SK-N-SH treated with all-trans-retinoic acid at 6 μM for 48 hours (cell line): ENCODE measurements around the gene UNC5C.
A peak's percentile ranks its signal among the peaks of the same experiment; 100 is the strongest.

Experiments used
- ATAC-seq: fragments of 200-7000 bp; cut with Tn5 transposase; 3 replicates; pipeline ENCODE4 v1.9.1; 2020; ENCODE audit warnings: mild to moderate bottlenecking, moderate library complexity
- ARNTL ChIP-seq: fragments of 450-650 bp; formaldehyde crosslinking; IDR thresholded peaks from 2 replicates; pipeline ENCODE4 v1.5.0; 2020; ENCODE audit warnings: low read depth, mild to moderate bottlenecking, moderate library complexity, borderline replicate concordance
- BACH2 ChIP-seq: fragments of 250-450 bp; sonication (Bioruptor Pico); IDR thresholded peaks from 2 replicates; pipeline ENCODE4 v1.9.0; 2021; ENCODE audit warnings: mild to moderate bottlenecking, borderline replicate concordance
- CSDC2 ChIP-seq: fragments of 250-450 bp; sonication (Bioruptor Pico); IDR thresholded peaks from 2 replicates; pipeline ENCODE4 v1.5.0; 2020; ENCODE audit warnings: mild to moderate bottlenecking, moderate library complexity
- GLIS3 ChIP-seq: fragments of 250-450 bp; sonication (Bioruptor Pico); IDR thresholded peaks from 2 replicates; pipeline ENCODE4 v1.5.0; 2020; ENCODE audit warnings: mild to moderate bottlenecking, moderate library complexity
- ISL1 ChIP-seq: fragments of 250-450 bp; sonication (Bioruptor Pico); IDR thresholded peaks from 2 replicates; pipeline ENCODE4 v2.1.2; 2022; ENCODE audit warnings: mild to moderate bottlenecking, moderate library complexity
- OSR1 ChIP-seq: fragments of 250-450 bp; sonication (Bioruptor Pico); IDR thresholded peaks from 2 replicates; pipeline ENCODE4 v1.8.0; 2022; ENCODE audit warnings: moderate library complexity, mild to moderate bottlenecking, inconsistent platforms
- PPARA ChIP-seq: fragments of 250-450 bp; sonication (Bioruptor Pico); IDR thresholded peaks from 2 replicates; pipeline ENCODE4 v1.5.0; 2020; ENCODE audit warnings: mild to moderate bottlenecking, borderline replicate concordance
- SNAI2 ChIP-seq: fragments of 250-450 bp; sonication (Bioruptor Pico); IDR thresholded peaks from 2 replicates; pipeline ENCODE4 v1.5.0; 2020; ENCODE audit warnings: mild to moderate bottlenecking, moderate library complexity
- TCF4 ChIP-seq: fragments of 250-450 bp; sonication (Bioruptor Pico); IDR thresholded peaks from 2 replicates; pipeline ENCODE4 v1.8.0; 2021; ENCODE audit warnings: mild to moderate bottlenecking, moderate library complexity, borderline replicate concordance
- TOX ChIP-seq: fragments of 250-450 bp; sonication (Bioruptor Pico); IDR thresholded peaks from 2 replicates; pipeline ENCODE4 v1.8.0; 2021; ENCODE audit warnings: mild to moderate bottlenecking, moderate library complexity, borderline replicate concordance
- ZC3H10 ChIP-seq: fragments of 250-450 bp; sonication (Bioruptor Pico); IDR thresholded peaks from 2 replicates; pipeline ENCODE4 v1.5.1; 2021; ENCODE audit warnings: mild to moderate bottlenecking, moderate library complexity
- ZFP30 ChIP-seq: fragments of 450-650 bp; formaldehyde crosslinking; IDR thresholded peaks from 2 replicates; pipeline ENCODE4 v1.5.0; 2022; ENCODE audit warnings: mild to moderate bottlenecking, moderate library complexity
- ZNF565 ChIP-seq: fragments of 450-650 bp; formaldehyde crosslinking; conservative IDR thresholded peaks from 2 replicates; pipeline ENCODE4 v1.5.0; 2020; ENCODE audit warnings: low read depth, mild to moderate bottlenecking, moderate library complexity
- ZNF70 ChIP-seq: fragments of 450-650 bp; formaldehyde crosslinking; IDR thresholded peaks from 2 replicates; pipeline ENCODE4 v1.5.0; 2020; ENCODE audit warnings: mild to moderate bottlenecking, moderate library complexity
- ZNF8 ChIP-seq: fragments of 450-650 bp; formaldehyde crosslinking; IDR thresholded peaks from 2 replicates; pipeline ENCODE4 v1.5.0; 2020; ENCODE audit warnings: mild to moderate bottlenecking, moderate library complexity
- TF ChIP-seq, protein P1 (sequence below): fragments of 250-450 bp; sonication (Bioruptor Pico); IDR thresholded peaks from 2 replicates; pipeline ENCODE4 v1.5.1; 2020; ENCODE audit warnings: low read depth, mild to moderate bottlenecking, moderate library complexity
- TF ChIP-seq, protein P2 (sequence below): fragments of 250-450 bp; sonication (Bioruptor Pico); IDR thresholded peaks from 2 replicates; pipeline ENCODE4 v1.5.0; 2020; ENCODE audit warnings: mild to moderate bottlenecking, moderate library complexity
- TF ChIP-seq, protein P3 (sequence below): fragments of 250-450 bp; sonication (Bioruptor Pico); IDR thresholded peaks from 2 replicates; pipeline ENCODE4 v1.8.0; 2020; ENCODE audit warnings: mild to moderate bottlenecking, moderate library complexity, borderline replicate concordance
- TF ChIP-seq, protein P4 (sequence below): fragments of 250-450 bp; sonication (Bioruptor Pico); IDR thresholded peaks from 2 replicates; pipeline ENCODE4 v1.5.1; 2021; ENCODE audit warnings: mild to moderate bottlenecking, moderate library complexity

The UNC5C gene

DNA sequence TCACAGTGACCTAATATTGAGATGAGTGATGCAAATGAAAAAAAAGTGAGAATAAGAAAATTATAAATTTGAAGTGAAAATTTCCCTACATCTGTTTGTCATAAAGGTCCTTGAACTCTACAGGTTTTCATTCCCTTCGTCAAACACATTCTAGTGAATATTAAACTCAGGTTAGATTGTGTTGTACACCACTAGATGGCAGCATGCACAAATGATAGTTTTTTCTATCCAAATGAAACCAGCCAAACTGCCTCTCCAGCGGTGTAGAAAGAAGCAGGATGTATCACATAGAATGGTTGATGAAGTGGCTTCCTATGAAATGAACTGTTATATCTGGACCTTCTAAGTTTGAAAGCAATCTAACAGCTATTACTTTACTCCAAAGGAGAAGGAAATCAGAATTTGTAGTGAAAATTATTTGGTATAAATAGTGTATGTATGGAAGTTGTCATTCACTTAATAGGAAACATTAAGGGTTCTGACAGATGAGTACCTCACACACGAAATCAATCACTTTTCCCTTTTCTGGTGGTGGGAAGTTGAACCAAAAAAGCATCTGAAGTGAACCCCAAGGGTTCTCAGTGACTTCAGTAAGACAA, 382.7 kb downstream of the UNC5C start:
- ATAC-seq = peak; percentile 77
- TF ChIP-seq OSR1 (CRISPR knock-in tag) (no peak), TOX (CRISPR knock-in tag) (no peak)

DNA sequence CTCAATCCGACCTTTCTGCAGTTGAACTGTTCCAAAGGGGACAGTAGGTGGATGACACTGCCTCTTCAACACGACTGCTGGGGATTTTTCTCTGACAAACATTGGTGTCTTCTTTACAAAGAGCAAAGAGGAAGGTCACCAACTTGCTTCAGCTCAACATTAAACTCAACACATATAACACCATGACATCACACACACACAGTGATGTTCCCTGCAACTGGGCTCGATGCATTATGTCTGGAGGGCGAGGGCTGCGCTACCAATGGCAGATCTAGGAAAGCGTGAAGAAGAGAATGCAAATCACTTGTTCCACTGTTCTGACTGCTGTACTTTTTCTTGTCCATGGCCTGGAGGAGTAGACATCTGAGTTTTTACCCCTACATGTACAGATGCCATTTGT, 385.9 kb downstream of the UNC5C start:
- TF ChIP-seq ZNF565 (CRISPR knock-in tag) (no peak), ZFP30 (CRISPR knock-in tag) (no peak), TCF4 (CRISPR knock-in tag) (no peak), ZNF70 (CRISPR knock-in tag) (no peak), BACH2 (no peak), CSDC2 (CRISPR knock-in tag) (no peak), ZC3H10 (CRISPR knock-in tag) (no peak), GLIS3 (CRISPR knock-in tag) (no peak), ZNF8 (no peak), PPARA (no peak), ISL1 (CRISPR knock-in tag) (no peak), ARNTL (CRISPR knock-in tag) (no peak), SNAI2 (no peak), OSR1 (CRISPR knock-in tag) (no peak), TOX (CRISPR knock-in tag) (no peak)
- TF ChIP-seq, protein P1, sequence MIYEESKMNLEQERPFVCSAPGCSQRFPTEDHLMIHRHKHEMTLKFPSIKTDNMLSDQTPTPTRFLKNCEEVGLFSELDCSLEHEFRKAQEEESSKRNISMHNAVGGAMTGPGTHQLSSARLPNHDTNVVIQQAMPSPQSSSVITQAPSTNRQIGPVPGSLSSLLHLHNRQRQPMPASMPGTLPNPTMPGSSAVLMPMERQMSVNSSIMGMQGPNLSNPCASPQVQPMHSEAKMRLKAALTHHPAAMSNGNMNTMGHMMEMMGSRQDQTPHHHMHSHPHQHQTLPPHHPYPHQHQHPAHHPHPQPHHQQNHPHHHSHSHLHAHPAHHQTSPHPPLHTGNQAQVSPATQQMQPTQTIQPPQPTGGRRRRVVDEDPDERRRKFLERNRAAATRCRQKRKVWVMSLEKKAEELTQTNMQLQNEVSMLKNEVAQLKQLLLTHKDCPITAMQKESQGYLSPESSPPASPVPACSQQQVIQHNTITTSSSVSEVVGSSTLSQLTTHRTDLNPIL (CRISPR knock-in tag) = no peak
- TF ChIP-seq, protein P2, sequence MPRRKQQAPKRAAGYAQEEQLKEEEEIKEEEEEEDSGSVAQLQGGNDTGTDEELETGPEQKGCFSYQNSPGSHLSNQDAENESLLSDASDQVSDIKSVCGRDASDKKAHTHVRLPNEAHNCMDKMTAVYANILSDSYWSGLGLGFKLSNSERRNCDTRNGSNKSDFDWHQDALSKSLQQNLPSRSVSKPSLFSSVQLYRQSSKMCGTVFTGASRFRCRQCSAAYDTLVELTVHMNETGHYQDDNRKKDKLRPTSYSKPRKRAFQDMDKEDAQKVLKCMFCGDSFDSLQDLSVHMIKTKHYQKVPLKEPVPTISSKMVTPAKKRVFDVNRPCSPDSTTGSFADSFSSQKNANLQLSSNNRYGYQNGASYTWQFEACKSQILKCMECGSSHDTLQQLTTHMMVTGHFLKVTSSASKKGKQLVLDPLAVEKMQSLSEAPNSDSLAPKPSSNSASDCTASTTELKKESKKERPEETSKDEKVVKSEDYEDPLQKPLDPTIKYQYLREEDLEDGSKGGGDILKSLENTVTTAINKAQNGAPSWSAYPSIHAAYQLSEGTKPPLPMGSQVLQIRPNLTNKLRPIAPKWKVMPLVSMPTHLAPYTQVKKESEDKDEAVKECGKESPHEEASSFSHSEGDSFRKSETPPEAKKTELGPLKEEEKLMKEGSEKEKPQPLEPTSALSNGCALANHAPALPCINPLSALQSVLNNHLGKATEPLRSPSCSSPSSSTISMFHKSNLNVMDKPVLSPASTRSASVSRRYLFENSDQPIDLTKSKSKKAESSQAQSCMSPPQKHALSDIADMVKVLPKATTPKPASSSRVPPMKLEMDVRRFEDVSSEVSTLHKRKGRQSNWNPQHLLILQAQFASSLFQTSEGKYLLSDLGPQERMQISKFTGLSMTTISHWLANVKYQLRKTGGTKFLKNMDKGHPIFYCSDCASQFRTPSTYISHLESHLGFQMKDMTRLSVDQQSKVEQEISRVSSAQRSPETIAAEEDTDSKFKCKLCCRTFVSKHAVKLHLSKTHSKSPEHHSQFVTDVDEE (CRISPR knock-in tag) = no peak
- TF ChIP-seq, protein P3, sequence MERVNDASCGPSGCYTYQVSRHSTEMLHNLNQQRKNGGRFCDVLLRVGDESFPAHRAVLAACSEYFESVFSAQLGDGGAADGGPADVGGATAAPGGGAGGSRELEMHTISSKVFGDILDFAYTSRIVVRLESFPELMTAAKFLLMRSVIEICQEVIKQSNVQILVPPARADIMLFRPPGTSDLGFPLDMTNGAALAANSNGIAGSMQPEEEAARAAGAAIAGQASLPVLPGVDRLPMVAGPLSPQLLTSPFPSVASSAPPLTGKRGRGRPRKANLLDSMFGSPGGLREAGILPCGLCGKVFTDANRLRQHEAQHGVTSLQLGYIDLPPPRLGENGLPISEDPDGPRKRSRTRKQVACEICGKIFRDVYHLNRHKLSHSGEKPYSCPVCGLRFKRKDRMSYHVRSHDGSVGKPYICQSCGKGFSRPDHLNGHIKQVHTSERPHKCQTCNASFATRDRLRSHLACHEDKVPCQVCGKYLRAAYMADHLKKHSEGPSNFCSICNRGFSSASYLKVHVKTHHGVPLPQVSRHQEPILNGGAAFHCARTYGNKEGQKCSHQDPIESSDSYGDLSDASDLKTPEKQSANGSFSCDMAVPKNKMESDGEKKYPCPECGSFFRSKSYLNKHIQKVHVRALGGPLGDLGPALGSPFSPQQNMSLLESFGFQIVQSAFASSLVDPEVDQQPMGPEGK (CRISPR knock-in tag) = no peak
- TF ChIP-seq, protein P4, sequence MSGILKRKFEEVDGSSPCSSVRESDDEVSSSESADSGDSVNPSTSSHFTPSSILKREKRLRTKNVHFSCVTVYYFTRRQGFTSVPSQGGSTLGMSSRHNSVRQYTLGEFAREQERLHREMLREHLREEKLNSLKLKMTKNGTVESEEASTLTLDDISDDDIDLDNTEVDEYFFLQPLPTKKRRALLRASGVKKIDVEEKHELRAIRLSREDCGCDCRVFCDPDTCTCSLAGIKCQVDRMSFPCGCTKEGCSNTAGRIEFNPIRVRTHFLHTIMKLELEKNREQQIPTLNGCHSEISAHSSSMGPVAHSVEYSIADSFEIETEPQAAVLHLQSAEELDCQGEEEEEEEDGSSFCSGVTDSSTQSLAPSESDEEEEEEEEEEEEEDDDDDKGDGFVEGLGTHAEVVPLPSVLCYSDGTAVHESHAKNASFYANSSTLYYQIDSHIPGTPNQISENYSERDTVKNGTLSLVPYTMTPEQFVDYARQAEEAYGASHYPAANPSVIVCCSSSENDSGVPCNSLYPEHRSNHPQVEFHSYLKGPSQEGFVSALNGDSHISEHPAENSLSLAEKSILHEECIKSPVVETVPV (CRISPR knock-in tag) = no peak
- TF ChIP-seq, all 23 proteins: peak for 0
- no peak for ATAC-seq

DNA sequence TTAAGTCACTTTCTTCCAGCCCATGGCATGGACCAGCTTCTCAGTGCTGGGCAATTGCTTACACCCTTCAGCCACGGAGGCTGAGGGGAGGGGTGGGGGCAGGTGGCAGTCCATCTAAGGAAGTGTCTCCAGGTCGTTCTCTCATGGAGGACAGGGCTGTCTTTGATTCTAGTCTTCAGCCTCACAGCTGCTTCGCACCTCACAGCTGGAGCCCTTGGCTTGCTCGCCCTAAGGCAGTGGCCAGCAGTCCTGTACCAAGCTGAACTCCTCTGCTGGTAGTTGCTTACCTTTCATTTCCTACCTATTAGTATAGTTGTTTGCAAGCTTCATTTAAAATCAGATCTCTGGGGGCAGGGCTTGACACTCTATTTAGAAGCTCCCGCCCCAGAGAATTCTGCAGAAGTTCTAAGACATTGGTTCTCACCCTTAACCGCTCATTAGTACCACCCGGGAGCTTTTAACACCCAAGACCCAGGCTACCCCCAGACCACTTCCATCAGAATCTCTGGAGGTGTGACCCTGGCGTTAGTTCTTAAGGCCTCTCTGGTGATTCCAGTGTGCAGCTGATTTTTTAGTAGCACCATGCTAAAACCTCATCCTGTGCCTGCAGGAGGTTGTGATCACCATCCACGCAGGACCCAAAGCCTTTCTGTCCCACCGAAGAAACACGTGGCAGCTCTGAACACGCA, 386.8 kb downstream of the UNC5C start:
- ATAC-seq = no peak
- TF ChIP-seq ZNF565 (CRISPR knock-in tag) (no peak), TOX (CRISPR knock-in tag) (no peak), GLIS3 (CRISPR knock-in tag) (no peak), CSDC2 (CRISPR knock-in tag) (no peak), OSR1 (CRISPR knock-in tag) (no peak), ARNTL (CRISPR knock-in tag) (no peak)
- TF ChIP-seq, protein P3 (CRISPR knock-in tag) = no peak
- TF ChIP-seq, all 23 proteins: peak for 0
